GM12875 (cell line): ENCODE results near the gene RIBC2.
"Not testable (repeated sequence)": the region's sequence is repeated elsewhere in the genome, so short reads cannot be mapped to it uniquely, and the experiment has no call there.

Experiments used
- H3K4me3 ChIP-seq: one replicate; pipeline ENCODE4 v1.5.1; 2011; ENCODE audit warnings: low read depth, low read length, control low read depth
- TF ChIP-seq, protein P1 (sequence below): IDR thresholded peaks from 2 replicates; pipeline ENCODE4 v1.5.1; 2011; ENCODE audit warnings: low read depth, mild to moderate bottlenecking, control low read depth, inconsistent platforms, low read length, moderate library complexity, borderline replicate concordance; ENCODE audit not compliant: insufficient read depth

The RIBC2 gene

GRCh38 chr22:45413368-45414211 is at the start of gene RIBC2, which contains the start of gene SMC1B:
Gene RIBC2 (plus strand): TSS chr22:45413693. CDS start chr22:45413887, 194 bp downstream.
Gene SMC1B (minus strand): TSS chr22:45413599. CDS start chr22:45413567, 32 bp downstream.
- TF ChIP-seq, protein P1, sequence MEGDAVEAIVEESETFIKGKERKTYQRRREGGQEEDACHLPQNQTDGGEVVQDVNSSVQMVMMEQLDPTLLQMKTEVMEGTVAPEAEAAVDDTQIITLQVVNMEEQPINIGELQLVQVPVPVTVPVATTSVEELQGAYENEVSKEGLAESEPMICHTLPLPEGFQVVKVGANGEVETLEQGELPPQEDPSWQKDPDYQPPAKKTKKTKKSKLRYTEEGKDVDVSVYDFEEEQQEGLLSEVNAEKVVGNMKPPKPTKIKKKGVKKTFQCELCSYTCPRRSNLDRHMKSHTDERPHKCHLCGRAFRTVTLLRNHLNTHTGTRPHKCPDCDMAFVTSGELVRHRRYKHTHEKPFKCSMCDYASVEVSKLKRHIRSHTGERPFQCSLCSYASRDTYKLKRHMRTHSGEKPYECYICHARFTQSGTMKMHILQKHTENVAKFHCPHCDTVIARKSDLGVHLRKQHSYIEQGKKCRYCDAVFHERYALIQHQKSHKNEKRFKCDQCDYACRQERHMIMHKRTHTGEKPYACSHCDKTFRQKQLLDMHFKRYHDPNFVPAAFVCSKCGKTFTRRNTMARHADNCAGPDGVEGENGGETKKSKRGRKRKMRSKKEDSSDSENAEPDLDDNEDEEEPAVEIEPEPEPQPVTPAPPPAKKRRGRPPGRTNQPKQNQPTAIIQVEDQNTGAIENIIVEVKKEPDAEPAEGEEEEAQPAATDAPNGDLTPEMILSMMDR = no peak
- peak within 1 kb of the TSS; percentile 44 for H3K4me3 ChIP-seq

- TF ChIP-seq, protein P1 = no peak
Observed at GRCh38 chr22:45366713-45367112, 46.8 kb upstream of the RIBC2 start.

GRCh38 chr22:45373592-45373991 is 39.9 kb upstream of the RIBC2 start:
- H3K4me3 ChIP-seq = not testable (repeated sequence)

More at GRCh38 chr22:45366713-45367112, 46.8 kb upstream of the RIBC2 start:
- no peak overlapping the region for H3K4me3 ChIP-seq

DNA sequence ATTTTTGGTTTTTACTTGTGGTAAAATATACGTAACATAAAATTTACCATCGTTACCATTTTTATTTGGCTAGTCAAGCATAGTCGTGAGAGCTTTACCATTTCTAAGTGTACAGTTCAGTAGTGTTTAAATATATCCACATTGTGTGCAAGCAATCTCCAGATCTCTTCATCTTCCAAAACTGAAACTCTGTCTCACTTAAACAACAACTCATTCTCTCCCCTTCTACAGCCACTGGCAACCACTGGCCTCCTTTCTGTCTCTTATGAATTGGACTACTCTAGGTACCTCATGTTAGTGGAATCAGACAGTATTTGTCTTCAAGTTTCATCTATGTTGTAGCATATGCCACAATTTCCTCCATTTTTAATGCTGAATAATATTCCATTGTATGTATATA is 37.5 kb upstream of the RIBC2 start:
- no peak overlapping the region for H3K4me3 ChIP-seq
- TF ChIP-seq, protein P1 = no peak

- TF ChIP-seq, protein P1 = no peak
- no peak overlapping the region for H3K4me3 ChIP-seq
Observed at GRCh38 chr22:45376703-45377102, 36.8 kb upstream of the RIBC2 start.

DNA sequence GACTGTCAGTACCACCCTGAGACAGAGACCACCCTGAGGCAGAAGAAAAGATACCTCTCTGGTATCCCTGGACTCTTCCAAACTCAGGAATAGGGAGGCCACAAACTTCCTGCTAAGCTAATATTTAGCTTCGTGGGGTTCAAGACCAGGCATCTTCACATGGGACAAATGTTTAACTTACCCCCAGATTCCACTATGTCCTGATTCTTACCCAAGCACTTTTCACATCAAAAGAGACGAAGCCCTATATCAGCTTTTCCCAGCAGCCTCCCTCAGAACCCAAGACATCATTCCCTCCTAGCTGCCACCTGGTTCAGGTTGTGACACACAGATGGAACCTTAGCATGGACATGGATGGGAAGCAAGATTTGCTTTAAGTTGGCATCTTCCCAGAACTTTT is 32.1 kb upstream of the RIBC2 start:
- H3K4me3 ChIP-seq = no peak overlapping the region
- TF ChIP-seq, protein P1 = no peak

DNA sequence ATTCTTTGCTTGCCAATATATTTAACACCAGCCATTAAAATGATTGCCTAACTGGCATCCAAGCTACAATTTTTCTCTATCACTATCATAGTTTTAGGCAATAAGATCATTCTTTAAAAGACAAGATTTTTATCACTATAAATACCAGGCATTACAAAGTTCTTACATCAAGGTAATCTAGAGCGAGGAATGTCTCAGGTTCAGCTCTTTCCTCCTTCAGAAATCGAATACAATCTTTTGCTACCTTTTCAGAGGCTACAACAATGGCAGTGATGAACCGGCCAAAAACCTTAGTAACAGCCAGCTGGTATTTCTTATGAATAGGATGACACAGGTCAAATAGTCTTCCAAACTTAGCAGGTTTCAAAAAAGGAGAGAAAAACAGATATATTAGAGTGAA is 23.9 kb upstream of the RIBC2 start:
- H3K4me3 ChIP-seq = no peak overlapping the region
- TF ChIP-seq, protein P1 = no peak
